ENCODE results near the gene HS3ST5.
"Not testable (repeated sequence)": the region's sequence is repeated elsewhere in the genome, so short reads cannot be mapped to it uniquely, and the experiment has no call there.

Gene HS3ST5

DNA sequence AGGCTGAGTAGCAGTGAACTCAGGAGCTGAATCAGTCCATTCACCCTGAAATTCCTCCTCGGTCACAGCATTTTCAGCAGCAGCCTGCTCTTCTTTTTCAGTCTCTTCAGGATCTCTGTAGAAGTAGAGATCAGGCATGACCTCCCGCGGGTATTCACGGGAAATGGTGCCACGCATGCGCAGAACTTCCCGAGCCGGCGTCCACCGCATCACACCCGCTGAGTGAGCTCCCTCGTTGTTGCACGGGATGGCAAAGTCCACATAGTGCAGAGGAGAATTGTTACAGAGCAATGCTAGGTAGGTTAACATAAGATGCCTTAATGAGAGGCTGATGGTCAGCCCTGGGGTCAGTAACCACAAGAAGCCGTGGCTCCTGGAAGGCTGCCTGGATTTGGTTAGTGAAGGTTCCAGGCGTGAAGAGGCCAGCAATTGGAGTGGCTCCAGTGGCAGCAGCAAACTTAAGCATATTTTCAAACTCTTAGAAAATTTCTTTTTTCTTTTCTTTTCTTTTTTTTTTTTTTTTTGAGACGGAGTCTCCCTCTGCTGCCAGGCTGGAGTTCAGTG lies 258.4 kb downstream of the HS3ST5 start:
- no peak for DNase-seq

DNA sequence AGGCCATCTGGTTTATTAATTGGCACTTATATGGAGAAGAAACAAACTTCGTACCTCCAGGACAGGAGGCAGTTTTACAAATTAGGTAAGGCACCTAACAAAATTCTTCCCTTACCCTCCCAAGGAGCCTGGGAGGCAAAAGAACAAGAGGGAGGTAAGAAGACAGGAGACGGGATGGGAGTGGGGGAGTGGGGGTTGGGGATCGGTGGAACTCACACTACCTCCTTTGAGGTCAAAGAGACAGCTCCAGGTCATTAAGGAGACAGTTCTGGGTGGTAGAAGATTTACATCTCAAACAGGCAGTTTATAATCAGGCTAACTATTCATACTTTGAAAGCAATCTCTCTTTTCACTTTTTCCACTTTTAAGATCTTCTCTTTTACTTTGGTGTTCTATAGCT lies 259.6 kb downstream of the HS3ST5 start:
- DNase-seq = no peak

DNA sequence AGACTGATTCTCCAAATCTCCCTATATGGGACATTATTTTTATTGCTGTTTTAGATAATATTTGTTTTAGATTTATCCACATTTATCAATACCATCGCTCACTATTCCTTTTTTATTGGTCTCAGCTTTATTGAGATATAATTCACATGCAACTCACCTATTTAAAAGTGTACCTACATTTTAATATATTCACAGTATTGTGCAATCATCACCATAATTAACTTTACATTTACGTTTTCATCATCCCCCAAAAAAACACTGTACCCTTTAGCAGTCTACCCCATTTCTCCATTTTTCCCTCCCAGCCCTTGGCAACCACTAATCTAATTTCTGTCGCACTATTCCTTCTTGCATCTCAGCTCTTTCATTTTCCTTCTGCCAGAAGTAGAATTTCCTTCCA lies 261.1 kb downstream of the HS3ST5 start:
- no peak for DNase-seq

DNA sequence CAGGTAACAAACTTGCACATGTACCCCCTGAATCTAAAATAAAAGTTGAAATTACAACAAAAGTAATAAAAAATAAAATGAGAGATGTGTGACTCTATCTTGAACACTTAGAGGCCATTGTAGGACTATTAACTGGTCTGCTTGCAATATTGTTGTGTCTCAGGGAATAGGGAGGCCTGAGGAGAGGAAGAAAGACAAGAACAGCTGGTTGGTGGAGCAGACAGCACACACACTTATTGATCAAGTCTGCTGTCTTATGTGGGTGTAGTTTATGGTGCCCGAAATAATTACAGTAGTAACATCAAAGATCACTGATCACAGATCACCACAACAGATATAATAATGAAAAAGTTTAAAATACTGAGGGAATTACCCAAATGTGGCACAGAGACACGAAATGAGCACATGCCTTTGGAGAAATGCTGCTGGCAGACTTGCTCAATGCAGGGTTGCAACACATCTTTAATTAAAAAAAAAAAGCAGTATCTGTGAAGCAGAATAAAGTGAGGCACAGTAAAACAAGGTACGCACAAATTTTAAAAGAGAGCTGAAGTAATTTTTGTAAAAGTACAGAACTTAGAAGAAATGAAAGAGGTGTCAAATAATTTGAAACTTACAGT lies 261.8 kb downstream of the HS3ST5 start:
- no peak for DNase-seq

DNA sequence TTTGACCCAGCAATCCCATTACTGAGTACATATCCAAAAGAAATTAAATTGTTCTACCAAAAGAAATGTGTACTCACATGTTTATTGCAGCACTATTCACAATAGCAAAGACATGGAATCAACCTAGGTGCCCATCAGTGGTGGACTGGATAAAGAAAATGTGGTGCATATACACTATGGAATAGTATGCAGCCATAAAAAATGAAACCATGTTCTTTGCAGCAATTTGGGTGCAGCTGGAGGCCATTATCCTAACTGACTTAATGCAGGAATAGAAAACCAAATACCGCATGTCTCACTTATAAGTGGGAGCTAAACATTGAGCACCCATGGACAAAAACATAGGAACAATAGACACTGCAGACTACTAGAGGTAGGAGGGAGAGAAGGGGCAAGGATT lies 262.4 kb downstream of the HS3ST5 start:
- not testable (repeated sequence) for DNase-seq

DNA sequence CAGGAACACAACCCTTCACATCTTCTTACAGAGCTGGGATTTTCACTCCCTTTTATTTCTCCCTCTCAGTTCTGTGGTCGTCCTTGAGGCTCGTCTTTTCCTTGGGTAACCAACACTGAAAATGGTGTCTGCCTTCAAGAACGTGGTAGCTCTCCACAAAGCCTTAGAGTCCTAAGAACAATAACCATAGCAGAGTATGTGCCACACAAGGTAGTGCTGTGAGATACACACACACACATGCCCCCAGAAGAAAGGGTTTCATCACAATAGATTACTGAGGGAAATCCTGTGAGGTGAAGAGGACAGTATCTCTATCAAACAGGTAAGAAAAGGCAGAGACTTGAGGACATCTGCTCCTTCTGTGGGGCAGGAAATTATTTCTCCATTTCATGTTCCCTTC lies 267.0 kb downstream of the HS3ST5 start:
- no peak for DNase-seq

DNA sequence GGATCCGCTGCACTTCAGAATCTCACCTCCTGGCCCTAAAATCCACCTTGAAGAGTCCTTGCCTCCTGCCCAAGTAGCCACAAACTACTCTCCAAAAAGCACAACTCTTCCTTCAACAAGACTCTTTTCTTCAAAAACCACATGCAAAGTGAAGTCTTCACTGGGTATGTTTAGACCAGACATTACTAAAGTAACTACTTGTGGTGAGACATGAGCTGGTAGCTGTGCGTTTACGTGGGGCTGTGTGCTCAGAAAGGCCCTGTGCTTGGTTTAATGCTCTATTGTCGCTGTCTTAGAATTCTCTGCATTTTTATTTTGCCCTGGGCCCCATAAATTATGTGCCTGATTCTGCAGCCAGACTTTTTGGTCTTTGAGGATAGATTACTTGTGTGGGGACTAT lies 267.5 kb downstream of the HS3ST5 start:
- no peak for DNase-seq

DNA sequence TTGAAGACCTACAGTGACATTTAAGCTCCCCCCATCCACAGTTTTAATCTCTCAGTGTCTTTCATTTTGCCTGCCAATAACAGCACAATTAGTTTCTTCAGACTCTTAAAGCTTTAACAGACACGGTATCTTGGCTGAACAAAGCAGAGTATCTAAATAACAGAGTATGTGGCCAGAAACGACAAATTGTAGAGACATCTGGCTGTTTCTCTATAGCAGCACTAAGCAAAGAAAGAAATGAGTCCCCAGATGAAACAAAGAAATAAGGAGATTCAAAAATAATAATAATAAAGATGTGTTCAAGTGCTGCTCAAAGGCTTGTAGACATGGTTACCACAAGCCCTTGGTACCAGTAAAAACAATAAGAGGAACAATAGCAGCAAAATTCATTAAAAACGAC lies 274.1 kb downstream of the HS3ST5 start:
- no peak for DNase-seq

DNA sequence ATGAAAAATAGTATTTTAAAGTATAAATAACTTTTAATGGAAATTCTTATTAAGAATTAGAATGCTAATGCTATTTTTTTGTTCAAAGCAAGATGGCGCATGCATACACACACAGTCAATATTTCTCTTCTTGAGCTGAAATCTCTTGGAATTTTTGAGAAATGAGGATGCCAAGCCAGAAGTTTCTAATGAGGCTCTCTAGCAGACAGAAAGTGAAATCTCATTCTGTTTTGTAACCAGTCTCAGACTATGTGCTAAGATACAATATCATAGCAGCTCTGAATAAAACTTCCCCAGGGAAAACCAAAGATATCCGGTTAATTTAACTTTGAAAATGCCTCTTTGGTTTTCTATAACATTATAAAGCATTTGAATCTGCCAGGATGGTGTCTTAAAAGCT lies 274.7 kb downstream of the HS3ST5 start:
- no peak for DNase-seq

DNA sequence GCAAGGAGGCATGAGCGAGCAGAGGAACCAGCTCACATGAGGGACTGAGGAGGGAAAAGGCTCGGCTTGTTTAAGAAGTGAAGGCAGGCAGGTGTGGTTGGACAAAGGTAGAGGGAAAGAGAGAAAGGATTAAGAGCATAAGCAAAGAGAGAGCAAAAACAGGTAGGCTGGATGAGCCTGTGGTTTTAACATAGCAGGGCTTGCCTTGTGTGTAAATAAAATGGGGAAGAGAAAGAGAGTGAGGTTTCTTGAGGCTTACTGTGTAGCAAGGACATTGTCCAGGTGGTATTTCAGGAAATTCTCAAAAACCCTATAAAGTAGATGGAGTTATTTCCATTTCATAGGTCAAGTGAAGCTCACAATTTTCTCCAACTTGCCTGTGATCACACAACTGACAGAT lies 278.0 kb downstream of the HS3ST5 start:
- DNase-seq = no peak

DNA sequence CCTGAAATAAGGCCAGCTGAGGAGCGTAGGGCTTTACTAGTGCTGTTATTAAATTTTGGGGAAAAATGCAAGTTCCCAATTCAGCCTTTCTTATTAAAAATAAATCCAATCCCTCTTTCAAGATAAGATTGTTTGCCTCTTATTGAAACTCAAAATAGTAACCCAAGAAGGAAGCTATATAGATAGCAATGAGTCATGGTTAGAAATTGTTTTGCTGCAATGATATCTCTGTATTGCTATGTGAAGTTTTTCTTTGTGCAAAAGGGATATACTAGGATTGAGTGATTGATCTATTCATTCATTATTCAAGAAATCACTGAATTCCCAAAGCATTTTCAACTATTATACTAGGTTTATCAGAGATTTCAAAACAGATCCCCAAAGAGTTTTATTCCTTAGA lies 278.9 kb downstream of the HS3ST5 start:
- DNase-seq = no peak

DNA sequence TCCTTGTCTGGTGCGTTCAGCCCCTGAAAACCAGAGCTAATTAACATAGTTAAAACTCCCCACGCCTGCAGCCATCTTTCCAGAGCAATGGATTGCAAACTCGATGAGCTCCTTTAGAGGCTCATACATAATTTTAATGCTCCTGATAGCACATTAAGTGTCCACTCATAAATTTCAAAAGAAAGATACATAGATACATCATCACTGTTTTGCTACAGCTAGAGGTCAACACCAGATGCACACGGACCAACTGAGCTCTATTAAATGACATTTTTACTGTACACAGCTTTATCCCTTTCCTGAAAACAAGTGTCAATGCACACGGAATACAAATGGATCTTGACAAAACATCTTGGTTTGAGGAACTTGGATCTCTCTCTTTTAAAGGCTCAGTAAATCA lies 280.6 kb downstream of the HS3ST5 start:
- no peak for DNase-seq

DNA sequence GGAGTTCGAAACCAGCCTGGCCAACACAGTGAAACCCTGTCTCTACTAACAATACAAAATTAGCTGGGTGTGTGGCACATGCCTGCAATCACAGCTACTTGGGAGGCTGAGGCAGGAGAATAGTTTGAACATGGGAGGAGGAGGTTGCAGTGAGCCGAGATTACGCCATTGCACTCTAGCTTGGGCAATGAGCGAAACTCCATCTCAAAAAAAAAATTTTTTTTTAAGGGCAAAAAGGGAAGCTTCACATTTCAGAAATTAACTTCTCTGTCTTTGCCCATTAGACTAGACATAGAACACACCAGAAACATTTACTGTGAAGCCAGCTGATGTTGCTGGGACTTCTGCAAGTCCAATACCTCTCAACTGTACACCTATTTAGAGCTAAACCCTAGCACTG lies 281.1 kb downstream of the HS3ST5 start:
- no peak for DNase-seq

DNA sequence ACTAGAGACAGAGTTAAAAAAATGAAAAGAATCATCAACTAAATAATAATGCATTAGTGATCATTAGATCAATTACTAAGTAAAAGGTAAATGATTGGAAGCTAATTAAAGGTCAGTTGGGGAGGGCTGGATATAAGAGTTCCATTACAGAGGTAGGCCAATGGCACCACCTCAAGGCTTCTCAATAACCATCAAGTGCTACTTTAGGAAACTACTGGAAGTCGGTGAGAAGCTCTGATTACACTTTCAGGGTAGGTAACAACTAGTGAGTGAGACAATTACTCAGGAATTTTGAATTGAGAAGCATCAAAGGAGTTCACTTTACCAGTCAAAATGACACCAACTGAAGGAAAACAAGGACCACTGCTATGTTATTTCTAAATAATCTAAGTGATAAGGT lies 281.7 kb downstream of the HS3ST5 start:
- no peak for DNase-seq

DNA sequence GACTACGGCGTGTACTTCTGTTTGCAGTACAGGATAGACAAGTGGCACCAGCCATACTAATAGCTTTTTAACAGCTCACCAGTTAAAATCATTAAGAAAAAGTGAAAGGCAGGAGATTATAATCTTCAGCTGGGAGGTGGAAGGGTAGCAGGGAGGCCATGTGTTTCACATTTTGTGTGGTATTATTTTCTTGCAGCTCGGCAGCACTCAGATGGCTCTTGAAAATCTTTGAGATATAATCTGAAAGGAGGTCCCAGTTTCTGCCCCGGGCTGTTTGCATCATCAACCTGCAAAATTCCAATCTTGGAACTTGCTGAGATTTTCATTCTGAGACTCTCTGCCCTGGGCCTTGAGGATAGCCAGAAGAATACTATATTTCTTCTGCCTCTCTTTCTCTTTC lies 284.4 kb downstream of the HS3ST5 start:
- no peak for DNase-seq

DNA sequence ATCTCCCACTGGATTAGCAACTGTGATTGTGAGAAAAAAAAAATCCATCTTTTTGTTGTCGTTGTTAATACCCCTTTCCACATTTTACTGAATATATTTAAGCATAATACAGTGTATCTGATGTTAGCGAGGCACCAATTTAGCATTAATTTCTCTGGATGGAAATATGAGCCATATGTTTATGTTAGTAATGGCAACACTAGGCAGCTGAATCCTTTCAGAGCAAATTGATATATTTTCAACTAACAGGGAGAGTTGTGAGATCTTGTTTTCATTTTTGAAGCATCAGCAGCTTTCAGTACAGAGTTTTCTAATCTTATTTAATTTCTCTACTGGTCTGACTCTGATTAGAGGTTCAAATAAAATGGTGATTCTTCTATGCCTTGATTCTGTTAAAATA lies 287.1 kb downstream of the HS3ST5 start:
- DNase-seq = no peak

DNA sequence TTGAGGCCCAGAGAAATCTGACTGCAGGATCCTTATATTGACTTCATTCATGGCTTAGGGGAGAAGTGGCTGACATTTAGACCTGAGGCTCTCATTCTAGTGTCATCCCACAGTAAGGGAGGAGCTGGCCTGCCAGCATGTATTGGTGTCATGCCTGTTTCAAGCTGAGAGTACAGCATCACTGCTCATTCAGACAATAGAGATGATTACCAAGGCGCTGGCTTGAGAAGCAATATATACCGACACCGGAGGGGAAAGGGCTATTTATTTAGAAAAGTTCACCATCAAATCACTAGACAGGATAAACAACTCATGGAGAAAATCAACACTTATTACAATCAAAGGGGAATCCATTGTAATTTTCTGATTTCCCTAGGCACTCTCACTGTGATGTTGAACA lies 287.5 kb downstream of the HS3ST5 start:
- DNase-seq = no peak

DNA sequence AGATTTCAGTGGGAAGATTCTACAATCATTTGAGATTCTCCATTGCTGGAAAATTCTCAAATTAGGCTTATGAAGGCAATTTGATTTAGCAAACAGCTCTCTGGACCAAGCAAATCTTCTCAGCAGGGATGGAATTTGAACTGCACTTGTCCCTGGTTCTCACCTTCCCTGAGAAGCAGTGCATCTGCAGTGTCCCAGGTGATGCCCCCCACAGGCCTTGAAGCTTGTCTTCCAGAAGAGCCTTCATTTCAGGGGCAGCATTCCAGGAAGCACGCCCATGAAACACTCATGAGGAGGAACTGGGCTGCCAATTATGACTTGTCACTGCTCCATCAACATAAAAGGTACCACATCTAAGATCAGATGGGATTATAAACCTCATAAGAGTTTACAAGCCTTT lies 289.0 kb downstream of the HS3ST5 start:
- DNase-seq = no peak

DNA sequence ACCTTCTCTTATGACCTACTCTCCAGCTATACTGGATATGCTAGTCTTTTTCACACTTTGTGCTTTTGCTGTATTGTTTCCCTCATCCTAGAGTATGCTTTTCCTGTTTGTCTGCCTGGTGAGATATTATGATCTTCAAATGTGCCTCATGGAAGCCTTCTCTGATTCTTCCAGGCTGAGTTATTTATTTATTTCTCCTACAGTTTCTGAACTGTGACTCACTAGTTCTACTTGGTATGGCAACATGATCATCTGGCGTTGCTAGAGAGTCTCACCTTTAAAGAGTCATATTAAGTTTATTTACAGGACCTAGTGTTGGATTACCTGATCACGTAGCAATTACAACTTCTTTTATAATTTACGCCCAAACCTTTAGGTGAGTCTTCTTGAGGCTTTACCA lies 290.7 kb downstream of the HS3ST5 start:
- DNase-seq = no peak

DNA sequence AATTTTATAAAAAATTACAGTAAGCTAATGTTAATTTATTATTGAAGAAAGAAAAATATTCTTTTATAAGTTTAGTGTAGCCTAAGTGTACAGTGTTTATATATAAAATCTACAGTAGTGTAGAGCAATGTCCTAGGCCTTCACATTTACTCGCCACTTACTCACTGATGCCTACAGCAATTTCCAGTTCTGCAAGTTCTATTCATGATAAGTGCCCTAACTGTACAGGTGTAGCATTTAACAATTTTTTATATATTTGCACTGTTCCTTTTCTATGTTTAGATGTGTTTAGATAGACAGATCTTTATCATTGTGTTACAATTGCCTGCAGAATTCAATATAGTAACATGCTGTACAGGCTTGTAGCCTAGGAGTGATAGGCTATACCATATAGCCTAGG lies 291.8 kb downstream of the HS3ST5 start:
- DNase-seq = no peak

DNA sequence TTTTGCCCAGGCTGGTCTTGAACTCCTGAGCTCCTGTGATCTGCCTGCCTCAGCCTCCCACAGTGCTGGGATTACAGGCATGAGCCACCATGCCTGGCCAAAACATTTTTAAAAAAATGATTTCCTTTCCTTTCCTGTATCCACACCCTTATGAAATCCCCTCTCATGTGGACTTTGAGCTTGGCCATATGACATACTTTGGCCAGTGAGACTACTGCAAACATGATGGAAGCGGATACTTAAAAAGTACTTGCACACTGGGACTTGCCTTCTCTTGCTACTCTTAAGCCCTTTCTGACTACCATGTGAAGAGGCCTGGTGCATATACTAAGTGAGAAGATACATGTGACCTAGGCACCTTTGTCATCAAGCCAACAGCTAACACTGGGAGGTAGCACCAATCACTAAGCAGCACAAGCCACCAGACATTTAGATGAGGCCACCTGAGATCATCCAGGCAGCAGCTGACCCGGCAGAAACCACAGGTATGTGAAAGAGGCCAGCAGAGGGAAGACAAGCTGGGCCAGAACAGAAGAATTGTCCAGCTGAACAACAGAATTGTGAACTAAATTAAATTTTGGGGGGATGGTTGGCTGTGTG lies 293.4 kb downstream of the HS3ST5 start:
- no peak for DNase-seq

DNA sequence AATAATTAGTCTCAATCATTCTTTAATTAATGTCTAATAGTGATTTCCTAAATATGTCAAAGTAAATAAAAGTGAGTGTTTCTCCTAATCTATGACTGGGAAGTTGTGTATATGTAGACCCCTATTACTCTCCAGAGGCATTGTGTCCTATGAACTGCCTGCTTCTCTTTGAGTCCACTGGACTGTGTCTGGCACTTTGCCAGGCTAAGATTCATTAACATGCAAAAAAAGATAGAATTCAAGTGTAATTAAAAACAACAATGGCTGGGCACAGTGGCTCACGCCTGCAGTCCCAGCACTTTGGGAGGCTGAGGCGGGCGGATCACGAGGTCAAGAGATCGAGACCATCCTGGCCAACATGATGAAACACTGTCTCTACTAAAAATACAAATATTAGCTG lies 298.3 kb downstream of the HS3ST5 start:
- DNase-seq = not testable (repeated sequence)

DNA sequence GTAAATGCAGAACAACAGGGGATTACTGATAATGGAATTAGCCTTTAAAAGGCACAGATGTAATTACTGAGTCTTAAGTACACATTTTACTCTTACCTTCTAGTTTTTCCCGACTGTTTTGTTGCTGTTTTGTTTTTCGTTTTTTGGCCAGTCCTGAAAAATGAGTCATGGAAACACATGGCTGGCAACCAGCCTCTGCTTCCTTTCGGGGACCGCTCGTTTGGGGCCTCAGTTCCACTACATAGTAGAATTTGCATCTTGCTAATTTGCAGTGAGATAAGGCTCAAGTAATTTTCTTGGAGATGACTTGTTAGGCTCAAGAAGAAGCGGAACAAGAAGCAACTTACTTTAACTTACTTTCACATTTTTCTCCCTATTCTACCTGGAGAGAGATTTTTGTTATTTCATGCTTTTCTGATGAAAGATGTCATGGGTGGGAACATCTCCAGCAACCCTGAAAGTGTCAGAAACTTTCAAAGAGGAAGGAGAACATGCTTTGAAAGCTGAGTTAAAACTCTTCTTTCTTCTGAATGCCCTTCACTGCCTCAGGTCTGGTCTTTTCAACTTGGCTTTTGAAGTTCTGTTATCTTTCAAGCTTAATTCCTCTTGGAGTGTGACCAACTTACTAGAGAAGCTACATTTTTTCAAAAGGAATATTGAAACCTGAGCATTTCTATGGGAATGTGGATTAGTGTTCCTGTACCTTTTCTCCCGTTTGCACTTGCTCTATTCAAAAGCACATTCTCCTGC lies 300.4 kb downstream of the HS3ST5 start:
- no peak for DNase-seq

DNA sequence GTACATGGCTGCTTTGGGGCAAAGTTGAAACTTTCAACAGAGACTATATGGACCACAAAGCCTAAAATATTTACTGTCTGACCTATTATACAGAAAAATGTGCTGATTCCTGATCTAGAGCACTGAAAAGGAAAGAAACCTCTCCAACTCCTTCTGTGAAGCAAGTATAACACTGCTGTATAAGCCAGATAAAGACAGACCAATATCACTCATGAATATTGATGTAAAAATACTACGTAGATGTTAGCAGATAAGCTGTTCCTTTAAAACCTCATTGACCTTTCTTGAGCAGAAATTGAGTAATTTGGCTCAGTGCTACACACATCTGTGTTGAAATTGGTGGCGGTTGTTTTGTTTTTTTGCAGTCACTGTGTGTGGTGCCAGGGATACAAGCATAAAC lies 302.0 kb downstream of the HS3ST5 start:
- DNase-seq = no peak
